HepG2 (cell line): ENCODE data around the gene SLC22A5. TPM values are rescaled to one million over a fixed set of nuclear protein-coding genes. Genes with fewer than 3 reads are reported as not detected.
"Not testable (repeated sequence)": the region's sequence is repeated elsewhere in the genome, so short reads cannot be mapped to it uniquely, and the experiment has no call there.

Experiments
- ATAC-seq: fragments of 200-7000 bp; cut with Tn5 transposase; 3 replicates; pipeline ENCODE4 v1.9.1; 2020; ENCODE audit warnings: mild to moderate bottlenecking, moderate library complexity
- BruUV-seq: library from RNA; stranded (reverse); fragments of 400-500 nt; replicated peaks from 2 replicates; lab custom pipeline; 2021; lab: Mats Ljungman, UMichigan
- CTCF ChIA-PET: fragments of 300-600 bp; formaldehyde crosslinking; extraction: SDS; loops from one replicate; lab custom pipeline; 2021; ENCODE audit warnings: low total read pairs, inconsistent platforms, low intra/inter-chr PET ratio; lab: Yijun Ruan, JAX
- POLR2A ChIA-PET: fragments of 350-600 bp; sonication (Branson Sonifier 250); formaldehyde crosslinking; loops from one replicate; lab custom pipeline; 2020; ENCODE audit warnings: antibody characterized with exemption, inconsistent platforms; lab: Yijun Ruan, JAX
- DNase-seq: peaks from one replicate; pipeline ENCODE4 v3.0.0-alpha.2; 2015; ENCODE audit warnings: low spot score
- FAIRE-seq: peaks from 3 replicates; lab custom pipeline; 2011; peaks lifted over from hg19 to GRCh38; lab: Jason Lieb, UNC
- H2AFZ ChIP-seq: one replicate; pipeline ENCODE4 v1.6.1; 2011; ENCODE audit warnings: low read length, inconsistent platforms
- H3K27ac ChIP-seq: fragments of 300-600 bp; 3 replicates; pipeline ENCODE4 v1.8.0; 2011; ENCODE audit warnings: mixed run types, mild to moderate bottlenecking, mixed read lengths, low read length, inconsistent platforms; ENCODE audit not compliant: insufficient read depth; ENCODE audit errors: extremely low read length
- H3K27me3 ChIP-seq, 2 experiments: fragments of 200-600 bp in 1 of 2; 2 replicates in 1 of 2; 3 replicates in 1 of 2; pipeline versions ENCODE4 v1.6.0 to v1.8.0; 2011; ENCODE audit warnings: low read length in 2 of 2, mild to moderate bottlenecking in 2 of 2, moderate library complexity in 2 of 2, inconsistent platforms in 1 of 2; ENCODE audit not compliant: insufficient read depth in 2 of 2, control insufficient read depth in 1 of 2
- H3K36me3 ChIP-seq, 2 experiments: fragments of 200-600 bp in 1 of 2; replicated peaks in 1 of 2; 2 replicates in 1 of 2; 3 replicates in 1 of 2; pipeline versions ENCODE4 v1.5.1 to v1.8.0; 2011; ENCODE audit warnings: low read length in 2 of 2, inconsistent platforms in 1 of 2; ENCODE audit not compliant: insufficient read depth in 2 of 2, control insufficient read depth in 1 of 2
- H3K4me1 ChIP-seq: 2 replicates; pipeline ENCODE4 v1.5.1; 2012; ENCODE audit warnings: low read length, inconsistent platforms; ENCODE audit not compliant: insufficient read depth
- H3K4me2 ChIP-seq: 2 replicates; pipeline ENCODE4 v1.6.0; 2011; ENCODE audit warnings: low read depth, low read length, inconsistent platforms
- H3K4me3 ChIP-seq, 3 experiments: fragments of 200-600 bp in 1 of 3; sonication (generic), shearing (Covaris generic) in 1 of 3; replicated peaks in 1 of 3; 2 replicates each; pipeline ENCODE4 v1.5.1; 2011 to 2016; ENCODE audit warnings: low read length in 3 of 3, inconsistent platforms in 2 of 3, low read depth in 2 of 3, mild to moderate bottlenecking in 2 of 3, control low read depth in 1 of 3, mixed read lengths in 1 of 3; ENCODE audit not compliant: insufficient read depth in 1 of 3
- H3K79me2 ChIP-seq: one replicate; pipeline ENCODE4 v1.6.1; 2011; ENCODE audit warnings: low read length, inconsistent platforms; ENCODE audit not compliant: insufficient read depth
- H3K9ac ChIP-seq: 2 replicates; pipeline ENCODE4 v1.6.0; 2011; ENCODE audit warnings: mild to moderate bottlenecking, low read depth, low read length, inconsistent platforms; ENCODE audit not compliant: insufficient read depth
- H3K9me3 ChIP-seq: 2 replicates; pipeline ENCODE4 v1.5.1; 2012; ENCODE audit warnings: mild to moderate bottlenecking, low read length
- H4K20me1 ChIP-seq: 2 replicates; pipeline ENCODE4 v1.6.0; 2011; ENCODE audit warnings: inconsistent platforms, mild to moderate bottlenecking, low read length, moderate library complexity; ENCODE audit not compliant: insufficient read depth
- ASH2L ChIP-seq: fragments of 300-600, 200-600 bp; sonication (generic); IDR thresholded peaks from 2 replicates; pipeline ENCODE4 v1.7.0; 2017; ENCODE audit warnings: low read depth, mild to moderate bottlenecking, moderate library complexity, mixed read lengths, low read length; ENCODE audit not compliant: insufficient read length
- BATF2 ChIP-seq: sonication (generic); formaldehyde crosslinking; IDR thresholded peaks from 2 replicates; pipeline ENCODE4 v1.8.0; 2022; ENCODE audit warnings: mild to moderate bottlenecking, missing genetic modification reagents, moderate library complexity
- FOXK1 ChIP-seq: sonication (generic); formaldehyde crosslinking; IDR thresholded peaks from 2 replicates; pipeline ENCODE4 v1.4.0; 2020; ENCODE audit warnings: low read depth, missing genetic modification reagents, borderline replicate concordance
- MAZ ChIP-seq, 2 experiments: sonication (generic) in 1 of 2; formaldehyde crosslinking in 1 of 2; IDR thresholded peaks; 2 replicates each; pipeline versions ENCODE4 v1.5.0 to v1.6.1; 2012 to 2020; ENCODE audit warnings: low read depth in 2 of 2, mild to moderate bottlenecking in 2 of 2, borderline replicate concordance in 1 of 2, improper control_type of control experiment in 1 of 2, low read length in 1 of 2, missing genetic modification reagents in 1 of 2, moderate library complexity in 1 of 2
- ONECUT2 ChIP-seq: sonication (generic); formaldehyde crosslinking; IDR thresholded peaks from 2 replicates; pipeline ENCODE4 v1.4.0; 2020; ENCODE audit warnings: missing genetic modification reagents
- RNF2 ChIP-seq: fragments of 450-650 bp; conservative IDR thresholded peaks from 2 replicates; pipeline ENCODE4 v1.6.1; 2016; ENCODE audit warnings: low read depth
- ZBTB21 ChIP-seq: sonication (generic); formaldehyde crosslinking; IDR thresholded peaks from 2 replicates; pipeline ENCODE4 v1.4.0; 2020; ENCODE audit warnings: missing genetic modification reagents
- ZBTB33 ChIP-seq: sonication (generic); formaldehyde crosslinking; IDR thresholded peaks from 2 replicates; pipeline ENCODE4 v1.4.0; 2020; ENCODE audit warnings: missing genetic modification reagents
- ZMAT3 ChIP-seq: sonication (generic); formaldehyde crosslinking; conservative IDR thresholded peaks from 2 replicates; pipeline ENCODE4 v1.7.0; 2021; ENCODE audit warnings: missing genetic modification reagents
- ZNF562 ChIP-seq: sonication (generic); formaldehyde crosslinking; IDR thresholded peaks from 2 replicates; pipeline ENCODE4 v1.8.0; 2022; ENCODE audit warnings: missing genetic modification reagents, borderline replicate concordance
- WGBS: methylation state at CpG from one replicate; pipeline ENCODE4 v1.1.6; 2017; ENCODE audit warnings: low lambda C conversion rate; 5-methylcytosine and 5-hydroxymethylcytosine counted together
- in situ Hi-C: cut with HindIII; loops from 2 replicates; pipeline ENCODE4 v1.10.0; 2017; ENCODE audit warnings: low pct_unique_long_range_greater_than_20kb; ENCODE audit not compliant: extremely low pct_ligation_motif_present
- intact Hi-C: fragments of 100-400 bp; cut with micrococcal nuclease; formaldehyde crosslinking; loops from one replicate; pipeline ENCODE4 v1.10.0; 2022; ENCODE audit not compliant: unreplicated experiment
- polyA plus RNA-seq, 8 experiments: library from polyadenylated mRNA; depleted of rRNA in 3 of 8; stranded (reverse) in 7 of 8; unstranded in 1 of 8; fragments of >200 nt; fragmentation: Illumina TruSeq in 4 of 8; extraction: Trizol in 4 of 8; gene quantifications; 2 replicates each; pipeline versions ENCODE4 v1.2.1 to v1.2.3, GENCODE V29; 2011 to 2016; ENCODE audit warnings: low read depth in 4 of 8, missing spikeins in 1 of 8, mixed read lengths in 1 of 8; ENCODE audit not compliant: insufficient read depth in 1 of 8
- total RNA-seq, 5 experiments: library from RNA; depleted of rRNA; stranded (reverse); fragments of >200 nt; fragmentation: Illumina TruSeq; extraction: Trizol; gene quantifications; 2 replicates each; pipeline ENCODE4 v1.2.3, GENCODE V29; 2016; ENCODE audit warnings: low read depth in 1 of 5

The SLC22A5 gene
- total and polyA plus RNA-seq, 2 of the 13 experiments (the other 11 are each of a cell fraction or from before 2014, with no cell fraction given): 7.1 to 15.1 TPM

GRCh38 chr5:132438267-132438645 lies 68.7 kb downstream of the SLC22A5 start:
- DNase-seq, ATAC-seq: not testable (repeated sequence)
- POLR2A ChIA-PET: interaction anchor here (0.6 kb wide), 1 partner anchor 12 kb away, joined by 3 read pairs; no protein-coding TSS in a partner anchor

GRCh38 chr5:132438917-132439316 lies 69.4 kb downstream of the SLC22A5 start:
- no peaks in the 10 kb centered on the region for H4K20me1 ChIP-seq
- intact Hi-C loops: no loop called here
- no peak overlapping the region for H3K4me2 ChIP-seq
- no peak overlapping the region for H3K9ac ChIP-seq
- in situ Hi-C loops: no loop called here
- ATAC-seq (no peak), DNase-seq (no peak), FAIRE-seq (no peak)
- TF ChIP-seq BATF2: no peak
- no peak for TF ChIP-seq RNF2
- TF ChIP-seq ONECUT2 (CRISPR knock-in tag): no peak
- TF ChIP-seq ASH2L: no peak
- no peak for TF ChIP-seq FOXK1 (CRISPR knock-in tag)
- TF ChIP-seq ZMAT3 (CRISPR knock-in tag): no peak
- TF ChIP-seq MAZ (IDR thresholded peaks at IDR 0.05; ENCODE audit: borderline replicate concordance, low read depth, low read length): no peak
- no peak for TF ChIP-seq MAZ (CRISPR knock-in tag; IDR thresholded peaks at IDR 0.05; ENCODE audit: low read depth)
- no peak for TF ChIP-seq ZBTB21
- TF ChIP-seq ZNF562 (CRISPR knock-in tag): no peak
- TF ChIP-seq ZBTB33 (CRISPR knock-in tag): no peak
- 98% methylated on average over 4 of the region's 4 CpGs for WGBS
- no peak overlapping the region for H3K4me3 ChIP-seq
- no peaks in the 10 kb centered on the region for H3K79me2 ChIP-seq
- H3K27me3 ChIP-seq: no peaks in the 10 kb centered on the region
- peaks cover 20% of the 10 kb centered on the region for H3K4me1 ChIP-seq
- ChIA-PET POLR2A (no interaction called here), CTCF (no interaction called here)
- no peak overlapping the region for H3K27ac ChIP-seq
- H3K9me3 ChIP-seq: no peaks in the 10 kb centered on the region
- no peaks in the 10 kb centered on the region for H3K36me3 ChIP-seq
- no peak overlapping the region for H2AFZ ChIP-seq
- BruUV-seq: no TSS peak

More at GRCh38 chr5:132438267-132438645, 68.7 kb downstream of the SLC22A5 start:
- H4K20me1 ChIP-seq, H3K9me3 ChIP-seq, H3K27me3 ChIP-seq, intact Hi-C loops, BruUV-seq, H3K4me3 ChIP-seq, H3K79me2 ChIP-seq, H3K9ac ChIP-seq, FAIRE-seq, H3K4me2 ChIP-seq, H2AFZ ChIP-seq, H3K27ac ChIP-seq, in situ Hi-C loops, CTCF ChIA-PET, H3K36me3 ChIP-seq: not testable (repeated sequence)
- H3K4me1 ChIP-seq: peaks cover 21% of the 10 kb centered on the region
- WGBS: 99% methylated on average over 3 of the region's 3 CpGs
